ENCODE data around the gene DDB1.

DNA sequence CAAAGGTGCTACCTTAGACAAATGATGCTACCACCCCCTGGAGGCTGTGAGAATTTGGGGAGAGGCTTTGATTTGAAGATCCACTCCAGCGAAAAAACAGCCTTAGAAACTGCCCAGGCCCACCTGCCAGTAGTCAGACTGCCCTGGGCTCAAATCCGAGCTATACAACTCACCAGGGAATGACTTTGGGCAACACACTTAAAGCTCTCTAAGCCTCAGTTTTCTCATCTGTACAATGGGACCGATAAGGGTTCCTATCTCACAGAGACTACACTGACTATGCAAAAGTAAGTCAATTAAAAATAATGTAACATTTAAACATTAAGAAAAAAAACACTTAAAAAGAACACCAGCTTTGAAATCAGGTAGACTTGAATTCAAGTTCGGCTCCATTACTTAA is 57.7 kb downstream of the DDB1 start:
- no peak for TF ChIP-seq POLR2AphosphoS5 (IDR thresholded peaks at IDR 0.05; ENCODE audit: borderline replicate concordance, low read depth, low read length)
- no peak for TF ChIP-seq EZH2 (IDR thresholded peaks at IDR 0.05)

All from SK-N-MC (cell line).